ENCODE data around the gene OPCML.

Gene OPCML

DNA sequence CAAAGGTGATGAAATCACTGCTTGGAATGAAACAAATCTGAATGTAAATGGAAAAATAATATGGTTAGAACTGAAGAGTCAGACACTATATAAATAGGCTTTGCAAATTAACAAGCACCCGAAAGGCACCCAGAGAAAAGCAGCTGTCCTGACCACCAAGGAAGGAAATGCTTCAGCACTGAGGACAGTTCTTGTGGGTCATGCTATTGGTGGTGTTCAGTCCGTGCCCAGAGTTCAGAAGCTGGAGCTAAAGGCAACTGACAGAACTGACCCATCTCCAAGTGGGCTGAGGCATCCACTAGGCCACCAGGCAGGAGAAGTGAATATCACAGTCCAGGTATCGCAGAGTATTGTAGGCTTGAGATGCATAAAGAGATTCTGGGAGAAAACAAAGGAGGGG, 208.9 kb downstream of the OPCML start:
- Histone ChIP-seq H3K4me1 (ENCODE audit: low read length) (no peaks in the 10 kb centered on the region), H3F3A (ENCODE audit: insufficient read depth, low read length) (no peaks in the 10 kb centered on the region), H3K79me2 (ENCODE audit: low read length) (no peaks in the 10 kb centered on the region), H3K9ac (ENCODE audit: low read length) (no peak overlapping the region), H3K4me2 (ENCODE audit: low read depth, low read length) (no peak overlapping the region), H3K4me3 (ENCODE audit: low read length) (no peak overlapping the region), H3K9me2 (replicated peaks; ENCODE audit: insufficient read depth, low read length) (no peaks in the 10 kb centered on the region), H3K27me3 (replicated peaks; ENCODE audit: insufficient read depth, low read length) (no peaks in the 10 kb centered on the region), H3K9me3 (replicated peaks; ENCODE audit: insufficient read depth, low read length) (no peaks in the 10 kb centered on the region), H4K20me1 (ENCODE audit: insufficient read depth, low read length) (no peaks in the 10 kb centered on the region), H2AFZ (ENCODE audit: low read length) (no peak overlapping the region), H3K36me3 (replicated peaks; ENCODE audit: insufficient read depth, low read length) (no peaks in the 10 kb centered on the region), H3K27ac (ENCODE audit: low read length) (no peak overlapping the region)
- no peak for DNase-seq
- TF ChIP-seq, protein P1, sequence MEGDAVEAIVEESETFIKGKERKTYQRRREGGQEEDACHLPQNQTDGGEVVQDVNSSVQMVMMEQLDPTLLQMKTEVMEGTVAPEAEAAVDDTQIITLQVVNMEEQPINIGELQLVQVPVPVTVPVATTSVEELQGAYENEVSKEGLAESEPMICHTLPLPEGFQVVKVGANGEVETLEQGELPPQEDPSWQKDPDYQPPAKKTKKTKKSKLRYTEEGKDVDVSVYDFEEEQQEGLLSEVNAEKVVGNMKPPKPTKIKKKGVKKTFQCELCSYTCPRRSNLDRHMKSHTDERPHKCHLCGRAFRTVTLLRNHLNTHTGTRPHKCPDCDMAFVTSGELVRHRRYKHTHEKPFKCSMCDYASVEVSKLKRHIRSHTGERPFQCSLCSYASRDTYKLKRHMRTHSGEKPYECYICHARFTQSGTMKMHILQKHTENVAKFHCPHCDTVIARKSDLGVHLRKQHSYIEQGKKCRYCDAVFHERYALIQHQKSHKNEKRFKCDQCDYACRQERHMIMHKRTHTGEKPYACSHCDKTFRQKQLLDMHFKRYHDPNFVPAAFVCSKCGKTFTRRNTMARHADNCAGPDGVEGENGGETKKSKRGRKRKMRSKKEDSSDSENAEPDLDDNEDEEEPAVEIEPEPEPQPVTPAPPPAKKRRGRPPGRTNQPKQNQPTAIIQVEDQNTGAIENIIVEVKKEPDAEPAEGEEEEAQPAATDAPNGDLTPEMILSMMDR (IDR thresholded peaks at IDR 0.05; ENCODE audit: low read length) = no peak
- TF ChIP-seq EZH2phosphoT487 (IDR thresholded peaks at IDR 0.05; ENCODE audit: low read length) = no peak
- TF ChIP-seq EZH2 (optimal IDR thresholded peaks at IDR 0.05; ENCODE audit: low read depth, low read length) = no peak

DNA sequence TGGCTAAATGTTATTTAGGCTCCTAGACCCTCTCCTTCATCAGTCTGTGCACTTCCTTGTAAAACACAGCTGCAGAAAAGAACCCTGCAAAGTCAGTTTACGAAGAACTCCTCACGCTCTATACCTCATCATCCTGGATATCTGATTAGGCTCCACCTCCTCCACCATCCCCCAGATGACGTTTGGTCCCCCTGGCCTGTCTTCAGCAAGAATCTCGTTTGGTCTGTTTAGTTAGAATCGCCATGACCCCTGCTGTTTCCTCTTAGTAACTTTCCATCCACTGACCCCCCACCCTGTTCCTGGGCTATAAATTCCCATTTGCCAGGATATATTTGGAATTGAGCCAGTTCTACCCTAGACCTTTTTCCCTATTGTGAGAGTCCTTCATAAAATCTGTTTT, 214.1 kb downstream of the OPCML start:
- no peak overlapping the region for H3K9ac ChIP-seq (ENCODE audit: low read length)
- no peak overlapping the region for H3K4me3 ChIP-seq (ENCODE audit: low read length)
- H3K27me3 ChIP-seq (replicated peaks; ENCODE audit: insufficient read depth, low read length) = no peaks in the 10 kb centered on the region
- H3K4me2 ChIP-seq (ENCODE audit: low read depth, low read length) = no peak overlapping the region
- H3F3A ChIP-seq (ENCODE audit: insufficient read depth, low read length) = no peaks in the 10 kb centered on the region
- H3K9me2 ChIP-seq (replicated peaks; ENCODE audit: insufficient read depth, low read length) = no peaks in the 10 kb centered on the region
- H3K79me2 ChIP-seq (ENCODE audit: low read length) = no peaks in the 10 kb centered on the region
- no peaks in the 10 kb centered on the region for H3K36me3 ChIP-seq (replicated peaks; ENCODE audit: insufficient read depth, low read length)
- TF ChIP-seq EZH2 (optimal IDR thresholded peaks at IDR 0.05; ENCODE audit: low read depth, low read length) (no peak), EZH2phosphoT487 (IDR thresholded peaks at IDR 0.05; ENCODE audit: low read length) (no peak)
- TF ChIP-seq, protein P1 (IDR thresholded peaks at IDR 0.05; ENCODE audit: low read length) = no peak
- no peak overlapping the region for H2AFZ ChIP-seq (ENCODE audit: low read length)
- H3K9me3 ChIP-seq (replicated peaks; ENCODE audit: insufficient read depth, low read length) = no peaks in the 10 kb centered on the region
- H4K20me1 ChIP-seq (ENCODE audit: insufficient read depth, low read length) = no peaks in the 10 kb centered on the region
- DNase-seq = no peak
- no peaks in the 10 kb centered on the region for H3K4me1 ChIP-seq (ENCODE audit: low read length)
- no peak overlapping the region for H3K27ac ChIP-seq (ENCODE audit: low read length)

DNA sequence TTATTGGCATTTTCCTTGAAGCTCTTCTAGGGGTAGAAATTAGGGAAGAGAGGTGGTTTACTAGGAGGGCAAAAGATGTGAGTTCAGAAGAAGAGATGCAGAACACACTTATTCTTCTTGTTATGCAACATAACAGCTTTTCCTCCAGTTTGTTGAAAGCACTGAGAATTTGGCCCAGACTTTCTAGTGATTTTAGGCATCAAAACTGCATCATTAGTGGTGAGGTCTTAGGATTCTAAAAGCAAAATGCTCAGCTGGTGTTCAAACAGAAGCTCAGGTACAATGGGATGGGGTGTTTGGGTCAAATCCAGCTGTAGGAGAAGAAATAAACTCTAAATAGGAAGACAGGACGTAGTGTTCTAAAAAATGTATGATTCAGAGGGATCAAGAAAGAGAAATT, 221.1 kb downstream of the OPCML start:
- no peaks in the 10 kb centered on the region for H3K27me3 ChIP-seq (replicated peaks; ENCODE audit: insufficient read depth, low read length)
- H3K4me2 ChIP-seq (ENCODE audit: low read depth, low read length) = no peak overlapping the region
- no peaks in the 10 kb centered on the region for H3K9me2 ChIP-seq (replicated peaks; ENCODE audit: insufficient read depth, low read length)
- H3K79me2 ChIP-seq (ENCODE audit: low read length) = no peaks in the 10 kb centered on the region
- H3K4me1 ChIP-seq (ENCODE audit: low read length) = no peaks in the 10 kb centered on the region; the same call in 1 of the 2 replicates
- no peak overlapping the region for H3K27ac ChIP-seq (ENCODE audit: low read length)
- H3K9me3 ChIP-seq (replicated peaks; ENCODE audit: insufficient read depth, low read length) = no peaks in the 10 kb centered on the region
- TF ChIP-seq, protein P1 (IDR thresholded peaks at IDR 0.05; ENCODE audit: low read length) = no peak
- TF ChIP-seq EZH2 (optimal IDR thresholded peaks at IDR 0.05; ENCODE audit: low read depth, low read length) = no peak
- no peak for TF ChIP-seq EZH2phosphoT487 (IDR thresholded peaks at IDR 0.05; ENCODE audit: low read length)
- H3K4me3 ChIP-seq (ENCODE audit: low read length) = no peak overlapping the region
- no peak for DNase-seq
- no peak overlapping the region for H3K9ac ChIP-seq (ENCODE audit: low read length)
- no peaks in the 10 kb centered on the region for H3F3A ChIP-seq (ENCODE audit: insufficient read depth, low read length)
- no peak overlapping the region for H2AFZ ChIP-seq (ENCODE audit: low read length)
- H4K20me1 ChIP-seq (ENCODE audit: insufficient read depth, low read length) = no peaks in the 10 kb centered on the region
- no peaks in the 10 kb centered on the region for H3K36me3 ChIP-seq (replicated peaks; ENCODE audit: insufficient read depth, low read length)
